ENCODE data around the gene ALX4.

ALX4 gene

GRCh38 chr11:44335052-44335760 is 25.3 kb upstream of the ALX4 start:
- no peak for DNase-seq

- DNase-seq, result no peak
Measured at GRCh38 chr11:44334356-44335004, 24.5 kb upstream of the ALX4 start.

GRCh38 chr11:44333271-44334218 is 23.6 kb upstream of the ALX4 start:
- no peak for DNase-seq

- DNase-seq, result no peak
Measured at GRCh38 chr11:44332665-44333064, 22.7 kb upstream of the ALX4 start.

- DNase-seq, result peak; percentile 28
Measured at GRCh38 chr11:44329472-44330230, 19.7 kb upstream of the ALX4 start.

GRCh38 chr11:44328138-44328660 is 18.3 kb upstream of the ALX4 start:
- peak; percentile 32 for DNase-seq

GRCh38 chr11:44327730-44328129 is 17.8 kb upstream of the ALX4 start:
- no peak for DNase-seq

- DNase-seq, result no peak
Measured at GRCh38 chr11:44326615-44327475, 16.9 kb upstream of the ALX4 start.

GRCh38 chr11:44325698-44326097 is 15.8 kb upstream of the ALX4 start:
- DNase-seq, result no peak

GRCh38 chr11:44324749-44325525 is 15.0 kb upstream of the ALX4 start:
- peak; percentile 53 for DNase-seq

GRCh38 chr11:44324222-44324621 is 14.3 kb upstream of the ALX4 start:
- DNase-seq, result no peak

GRCh38 chr11:44322243-44322642 is 12.3 kb upstream of the ALX4 start:
- no peak for DNase-seq

- no peak for DNase-seq
Measured at GRCh38 chr11:44321059-44321458, 11.1 kb upstream of the ALX4 start.

- no peak for DNase-seq
Measured at GRCh38 chr11:44320289-44320973, 10.5 kb upstream of the ALX4 start.

- no peak for DNase-seq
Measured at GRCh38 chr11:44319552-44320288, 9.8 kb upstream of the ALX4 start.

GRCh38 chr11:44319170-44319551 is 9.2 kb upstream of the ALX4 start:
- DNase-seq, result no peak

GRCh38 chr11:44318369-44318768 is 8.4 kb upstream of the ALX4 start:
- no peak for DNase-seq

- peak; percentile 70 for DNase-seq
Measured at GRCh38 chr11:44316659-44317240, 6.8 kb upstream of the ALX4 start.
